Measurements from ENCODE around the gene GRK4. TPM values are rescaled to one million over a fixed set of nuclear protein-coding genes. Genes with fewer than 3 reads are reported as not detected.

Gene GRK4
- total RNA-seq, 4 donors from 2014 or later: 5.1 to 6.5 (median 6.1) TPM

GRCh38 chr4:2927696-2928075 lies 35.7 kb upstream of the GRK4 start:
- no peak for DNase-seq (ENCODE audit: low spot score)
- TF ChIP-seq, protein P1, sequence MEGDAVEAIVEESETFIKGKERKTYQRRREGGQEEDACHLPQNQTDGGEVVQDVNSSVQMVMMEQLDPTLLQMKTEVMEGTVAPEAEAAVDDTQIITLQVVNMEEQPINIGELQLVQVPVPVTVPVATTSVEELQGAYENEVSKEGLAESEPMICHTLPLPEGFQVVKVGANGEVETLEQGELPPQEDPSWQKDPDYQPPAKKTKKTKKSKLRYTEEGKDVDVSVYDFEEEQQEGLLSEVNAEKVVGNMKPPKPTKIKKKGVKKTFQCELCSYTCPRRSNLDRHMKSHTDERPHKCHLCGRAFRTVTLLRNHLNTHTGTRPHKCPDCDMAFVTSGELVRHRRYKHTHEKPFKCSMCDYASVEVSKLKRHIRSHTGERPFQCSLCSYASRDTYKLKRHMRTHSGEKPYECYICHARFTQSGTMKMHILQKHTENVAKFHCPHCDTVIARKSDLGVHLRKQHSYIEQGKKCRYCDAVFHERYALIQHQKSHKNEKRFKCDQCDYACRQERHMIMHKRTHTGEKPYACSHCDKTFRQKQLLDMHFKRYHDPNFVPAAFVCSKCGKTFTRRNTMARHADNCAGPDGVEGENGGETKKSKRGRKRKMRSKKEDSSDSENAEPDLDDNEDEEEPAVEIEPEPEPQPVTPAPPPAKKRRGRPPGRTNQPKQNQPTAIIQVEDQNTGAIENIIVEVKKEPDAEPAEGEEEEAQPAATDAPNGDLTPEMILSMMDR (IDR thresholded peaks at IDR 0.05): no peak
- ATAC-seq (ENCODE audit: low FRiP score): no peak

- no peak for ATAC-seq (ENCODE audit: low FRiP score)
- TF ChIP-seq, protein P1 (IDR thresholded peaks at IDR 0.05): no peak
- no peak for DNase-seq (ENCODE audit: low spot score)
Observed at GRCh38 chr4:2928242-2929176, 34.9 kb upstream of the GRK4 start.

DNA sequence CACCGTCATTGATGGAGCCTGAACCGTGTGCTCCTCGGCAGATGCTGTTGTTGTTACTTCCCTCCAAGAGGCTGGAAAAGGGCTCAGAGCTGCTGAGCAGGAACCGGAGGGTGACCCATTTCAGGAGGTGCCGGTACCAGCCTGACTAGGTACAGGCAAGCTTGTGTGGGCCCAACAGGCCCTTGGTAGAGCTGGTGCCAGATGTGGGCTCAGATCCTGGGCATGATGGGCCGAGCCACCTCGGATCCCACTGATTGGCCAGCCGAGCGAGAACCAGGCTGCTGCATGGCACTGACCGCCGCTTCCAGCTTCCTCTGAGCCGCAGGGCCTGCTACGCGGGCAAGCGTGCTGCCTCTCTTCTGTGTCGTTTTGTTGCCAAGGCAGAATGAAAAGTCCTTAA lies 33.9 kb upstream of the GRK4 start:
- TF ChIP-seq, protein P1 (IDR thresholded peaks at IDR 0.05): no peak
- DNase-seq (ENCODE audit: low spot score): no peak

GRCh38 chr4:2930135-2930757 lies 33.1 kb upstream of the GRK4 start:
- DNase-seq (ENCODE audit: low spot score) (no peak), ATAC-seq (ENCODE audit: low FRiP score) (no peak)
- TF ChIP-seq, protein P1 (IDR thresholded peaks at IDR 0.05): no peak

More for the DNA sequence above, 33.9 kb upstream of the GRK4 start:
- no peak for ATAC-seq (ENCODE audit: low FRiP score)

DNA sequence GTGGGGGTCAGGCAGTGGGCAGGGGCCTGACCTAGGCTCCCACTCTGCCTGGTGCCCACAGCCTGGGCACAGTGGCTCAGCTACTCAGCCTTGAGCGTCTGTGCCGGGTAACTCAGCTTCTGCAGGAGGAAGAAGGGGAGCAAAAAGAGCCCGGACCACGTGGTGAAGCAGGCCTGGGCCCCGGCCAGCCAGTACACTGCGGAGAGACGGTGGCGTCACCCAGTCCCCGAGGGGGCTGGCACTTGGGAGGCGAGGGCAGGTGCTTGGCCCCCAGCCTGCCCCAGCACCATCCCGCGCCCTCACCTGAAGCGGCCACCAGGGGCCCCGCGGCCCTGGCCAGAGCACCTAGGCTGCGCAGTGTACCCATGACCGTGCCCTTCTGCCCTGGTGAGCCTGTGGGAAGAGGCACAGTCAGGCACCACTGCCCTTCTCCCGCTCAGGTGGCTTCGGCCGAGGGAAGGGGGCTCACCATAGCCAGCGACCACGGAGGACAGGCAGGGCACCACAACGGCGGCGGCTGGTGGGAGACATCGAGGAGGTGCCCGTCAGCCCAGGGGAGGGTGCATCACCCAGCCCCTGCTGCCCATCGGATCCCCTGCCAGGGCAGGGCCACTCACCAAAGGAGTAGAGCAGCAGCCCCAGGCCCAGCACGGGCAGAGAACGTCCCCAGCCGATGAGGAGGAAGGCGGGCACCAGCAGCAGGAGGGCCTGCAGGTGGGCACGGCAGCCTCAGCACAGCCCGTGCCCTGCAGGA lies 32.4 kb upstream of the GRK4 start:
- ATAC-seq (ENCODE audit: low FRiP score) (no peak), DNase-seq (ENCODE audit: low spot score) (no peak)
- TF ChIP-seq, protein P1 (IDR thresholded peaks at IDR 0.05): no peak

GRCh38 chr4:2931512-2932301 lies 31.7 kb upstream of the GRK4 start:
- DNase-seq (ENCODE audit: low spot score) (no peak), ATAC-seq (ENCODE audit: low FRiP score) (no peak)
- TF ChIP-seq, protein P1 (IDR thresholded peaks at IDR 0.05): no peak

All from omental fat pad (tissue), 4 donors.